Daoy (cell line): ENCODE data around the gene TPCN1. TPM values are rescaled to one million over a fixed set of nuclear protein-coding genes. Genes with fewer than 3 reads are reported as not detected.

Source experiments
- DNase-seq: peaks from one replicate; pipeline ENCODE4 v3.0.0-alpha.2; 2015; ENCODE audit warnings: low read depth
- total RNA-seq: library from RNA; depleted of rRNA; stranded (reverse); fragments of >200 nt; shearing (Covaris generic); gene quantifications from 2 replicates; pipeline ENCODE4 v1.2.3, GENCODE V29; 2014

The TPCN1 gene
- total RNA-seq, 1 experiment from 2014 or later = 10.4 TPM

GRCh38 chr12:113285679-113286610 lies 64.7 kb downstream of the TPCN1 start:
- DNase-seq = no peak

GRCh38 chr12:113286712-113287111 lies 65.4 kb downstream of the TPCN1 start:
- no peak for DNase-seq

GRCh38 chr12:113287146-113287898 lies 66.1 kb downstream of the TPCN1 start:
- no peak for DNase-seq

- DNase-seq = no peak
Observed at GRCh38 chr12:113287899-113288282, 66.6 kb downstream of the TPCN1 start.

GRCh38 chr12:113289361-113289760 lies 68.1 kb downstream of the TPCN1 start:
- no peak for DNase-seq

GRCh38 chr12:113290506-113290905 lies 69.2 kb downstream of the TPCN1 start:
- DNase-seq = no peak

GRCh38 chr12:113291586-113291985 lies 70.3 kb downstream of the TPCN1 start:
- no peak for DNase-seq

- DNase-seq = no peak
Observed at GRCh38 chr12:113292091-113292490, 70.8 kb downstream of the TPCN1 start.

GRCh38 chr12:113292547-113292946 lies 71.3 kb downstream of the TPCN1 start:
- no peak for DNase-seq

GRCh38 chr12:113293100-113293499 lies 71.8 kb downstream of the TPCN1 start:
- no peak for DNase-seq

- no peak for DNase-seq
Observed at GRCh38 chr12:113295886-113296556, 74.8 kb downstream of the TPCN1 start.

GRCh38 chr12:113296557-113297213 lies 75.4 kb downstream of the TPCN1 start:
- no peak for DNase-seq

GRCh38 chr12:113297214-113297587 lies 75.9 kb downstream of the TPCN1 start:
- no peak for DNase-seq

- DNase-seq = no peak
Observed at GRCh38 chr12:113297621-113298471, 76.6 kb downstream of the TPCN1 start.

GRCh38 chr12:113298472-113298817 lies 77.2 kb downstream of the TPCN1 start:
- DNase-seq = no peak

GRCh38 chr12:113298861-113299545 lies 77.7 kb downstream of the TPCN1 start:
- DNase-seq = peak; percentile 20

GRCh38 chr12:113299619-113300237 lies 78.5 kb downstream of the TPCN1 start:
- peak; percentile 85 for DNase-seq

GRCh38 chr12:113301811-113302210 lies 80.5 kb downstream of the TPCN1 start:
- DNase-seq = no peak

- no peak for DNase-seq
Observed at GRCh38 chr12:113302466-113302865, 81.2 kb downstream of the TPCN1 start.
